HG02588 (cell line): ENCODE measurements around the gene MTHFD1.

Experiments used
- ATAC-seq: cut with Tn5 transposase; IDR thresholded peaks from one replicate; pipeline ENCODE4 v1.9.1; 2021; ENCODE audit warnings: mild to moderate bottlenecking, moderate library complexity; ENCODE audit not compliant: unreplicated experiment

MTHFD1 gene

GRCh38 chr14:64405295-64405694, 17.1 kb downstream of the MTHFD1 start:
- no peak for ATAC-seq

- ATAC-seq: no peak
Measured at GRCh38 chr14:64407329-64407728, 19.2 kb downstream of the MTHFD1 start.

GRCh38 chr14:64409126-64409920, 21.2 kb downstream of the MTHFD1 start:
- no peak for ATAC-seq

- no peak for ATAC-seq
Measured at GRCh38 chr14:64410084-64410774, 22.1 kb downstream of the MTHFD1 start.

- ATAC-seq: no peak
Measured at GRCh38 chr14:64411001-64411400, 22.8 kb downstream of the MTHFD1 start.

GRCh38 chr14:64412237-64412636, 24.1 kb downstream of the MTHFD1 start:
- no peak for ATAC-seq

GRCh38 chr14:64416348-64416932, 28.3 kb downstream of the MTHFD1 start:
- no peak for ATAC-seq

GRCh38 chr14:64417055-64417770, 29.1 kb downstream of the MTHFD1 start:
- ATAC-seq: no peak

GRCh38 chr14:64417771-64418125, 29.6 kb downstream of the MTHFD1 start:
- ATAC-seq: no peak

GRCh38 chr14:64419003-64419402, 30.9 kb downstream of the MTHFD1 start:
- ATAC-seq: no peak

GRCh38 chr14:64421166-64421565, 33.0 kb downstream of the MTHFD1 start:
- ATAC-seq: no peak

GRCh38 chr14:64422005-64422404, 33.9 kb downstream of the MTHFD1 start:
- no peak for ATAC-seq

- ATAC-seq: peak; percentile 60
Measured at GRCh38 chr14:64422756-64423155, 34.6 kb downstream of the MTHFD1 start.

- no peak for ATAC-seq
Measured at GRCh38 chr14:64423987-64424386, 35.8 kb downstream of the MTHFD1 start.

GRCh38 chr14:64434528-64434927, 46.4 kb downstream of the MTHFD1 start:
- no peak for ATAC-seq

GRCh38 chr14:64438181-64438841, 50.2 kb downstream of the MTHFD1 start:
- no peak for ATAC-seq

- ATAC-seq: no peak
Measured at GRCh38 chr14:64439141-64439540, 51.0 kb downstream of the MTHFD1 start.

- no peak for ATAC-seq
Measured at GRCh38 chr14:64440494-64440893, 52.3 kb downstream of the MTHFD1 start.

GRCh38 chr14:64442300-64442988, 54.3 kb downstream of the MTHFD1 start:
- ATAC-seq: no peak

GRCh38 chr14:64444140-64444539, 56.0 kb downstream of the MTHFD1 start:
- ATAC-seq: no peak
